ENCODE results near the gene MAP2K2. TPM values are rescaled to one million over a fixed set of nuclear protein-coding genes. Genes with fewer than 3 reads are reported as not detected.

Gene MAP2K2
- polyA plus RNA-seq, 2 of the 4 experiments (the other 2 are of a cell fraction), result 41.7 to 115 TPM

- DNase-seq (ENCODE audit: low read depth in 1 of 2, low spot score in 1 of 2) (peak in 1 of 2 experiments; percentile 67), ATAC-seq (peak in 1 of 2 experiments; percentile 27; a peak in 3 of 6 replicates), FAIRE-seq (no peak)
- ChIA-PET POLR2A (no interaction called here), CTCF (interaction anchor here (0.6 kb wide), 1 partner anchor 79 kb away, joined by 4 read pairs; no protein-coding TSS in a partner anchor)
- H3K4me3 ChIP-seq, result peak overlapping the region; percentile 43
- peak overlapping the region; percentile 90 for H3K4me2 ChIP-seq
- H3K9me3 ChIP-seq, result no peaks in the 10 kb centered on the region
- no peak for TF ChIP-seq TP53 (CRISPR knock-in tag; IDR thresholded peaks at IDR 0.05)
- TF ChIP-seq CEBPB (IDR thresholded peaks at IDR 0.05), result peak in 1 of 2 experiments; percentile 51; a peak in 2 of 4 replicates
- peak overlapping the region; percentile 93 to 96 for H3K27ac ChIP-seq
- WGBS (ENCODE audit: missing lambda C conversion rate), result 8% methylated on average over 6 of the region's 23 CpGs
- peaks cover 62% of the 10 kb centered on the region for H3K4me1 ChIP-seq
Observed at GRCh38 chr19:4061178-4061682, 62.7 kb downstream of the MAP2K2 start.

- DNase-seq (ENCODE audit: low read depth in 1 of 2, low spot score in 1 of 2) (no peak), FAIRE-seq (no peak), ATAC-seq (no peak)
- peak overlapping the region; percentile 93 to 96 for H3K27ac ChIP-seq
- H3K4me1 ChIP-seq, result peaks cover 62% of the 10 kb centered on the region
- ChIA-PET CTCF (interaction anchor here (0.6 kb wide), 1 partner anchor 80 kb away, joined by 4 read pairs; no protein-coding TSS in a partner anchor), POLR2A (no interaction called here)
- TF ChIP-seq HES2 (IDR thresholded peaks at IDR 0.05) (no peak), KDM1A (IDR thresholded peaks at IDR 0.05; ENCODE audit: low read depth) (peak; percentile 55; the same call in 1 of the 2 replicates), ZFP36 (IDR thresholded peaks at IDR 0.05; ENCODE audit: borderline replicate concordance, partially characterized antibody) (peak; percentile 41)
- peak overlapping the region; percentile 90 for H3K4me2 ChIP-seq
- H3K4me3 ChIP-seq, result peak overlapping the region; percentile 43
- no peaks in the 10 kb centered on the region for H3K9me3 ChIP-seq
- WGBS (ENCODE audit: missing lambda C conversion rate), result 82% methylated on average over 13 of the region's 16 CpGs
Observed at GRCh38 chr19:4060621-4061177, 63.2 kb downstream of the MAP2K2 start.

DNA sequence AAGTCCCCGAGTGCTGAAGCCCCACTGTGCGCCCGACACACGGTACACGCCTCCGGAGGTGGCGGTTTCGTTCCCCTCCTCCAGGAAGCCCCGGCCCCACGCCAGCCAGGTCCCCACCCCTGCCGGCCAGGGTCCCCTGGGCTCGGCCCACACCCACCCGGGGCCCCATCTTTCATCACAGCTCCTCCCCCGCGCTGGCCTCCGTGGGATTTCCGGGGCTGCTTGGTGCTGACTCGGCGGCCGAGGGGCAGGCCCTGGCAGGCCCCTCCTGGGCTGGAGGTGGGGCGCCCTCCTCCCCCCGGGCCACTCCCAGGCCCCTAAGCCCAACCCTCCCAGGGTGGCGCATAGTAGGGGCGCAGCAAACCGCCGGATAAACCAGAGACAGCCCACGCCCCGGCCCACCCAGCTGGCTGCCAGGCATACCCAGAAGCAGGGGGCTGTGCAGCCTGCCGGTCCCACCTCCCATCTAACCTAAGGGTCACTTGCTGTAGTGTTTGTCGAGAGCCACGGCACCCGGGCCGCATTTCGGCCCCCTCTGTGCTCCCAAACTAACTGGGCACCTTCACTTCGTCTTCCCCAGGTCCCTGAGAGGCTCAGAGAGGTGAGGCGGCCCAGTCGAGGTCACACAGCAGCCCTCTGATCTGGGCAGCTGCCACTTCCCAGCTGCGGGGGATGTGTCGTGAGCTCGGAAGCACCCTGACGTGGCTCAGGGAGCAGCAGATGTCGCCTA lies 63.9 kb downstream of the MAP2K2 start:
- WGBS (ENCODE audit: missing lambda C conversion rate), result 73% methylated on average over 9 of the region's 42 CpGs
- peak overlapping the region; percentile 93 to 96 for H3K27ac ChIP-seq
- H3K4me3 ChIP-seq, result no peak overlapping the region
- no peak for ATAC-seq
- TF ChIP-seq ZFP36 (IDR thresholded peaks at IDR 0.05; ENCODE audit: borderline replicate concordance, partially characterized antibody) (peak; percentile 52), POLR2A (IDR thresholded peaks at IDR 0.05; ENCODE audit: low read length) (no peak)
- DNase-seq (ENCODE audit: low read depth in 1 of 2, low spot score in 1 of 2), result no peak
- FAIRE-seq, result no peak
- CTCF ChIA-PET, result no interaction called here
- H3K9me3 ChIP-seq, result no peaks in the 10 kb centered on the region
- peak overlapping the region; percentile 90 for H3K4me2 ChIP-seq
- POLR2A ChIA-PET, result no interaction called here
- peaks cover 62% of the 10 kb centered on the region for H3K4me1 ChIP-seq

GRCh38 chr19:4059453-4059871 lies 64.5 kb downstream of the MAP2K2 start:
- ATAC-seq, result no peak
- CTCF ChIA-PET, result no interaction called here
- peaks cover 62% of the 10 kb centered on the region for H3K4me1 ChIP-seq
- TF ChIP-seq BHLHE40 (IDR thresholded peaks at IDR 0.05; ENCODE audit: low read depth, low read length), result no peak
- no peak for TF ChIP-seq KDM5A (IDR thresholded peaks at IDR 0.05)
- no peak for TF ChIP-seq CHD4 (IDR thresholded peaks at IDR 0.05; ENCODE audit: borderline replicate concordance)
- no peak for TF ChIP-seq REST (IDR thresholded peaks at IDR 0.05)
- no peak for TF ChIP-seq ZSCAN20 (CRISPR knock-in tag; IDR thresholded peaks at IDR 0.05)
- no peak for TF ChIP-seq RARB (CRISPR knock-in tag; IDR thresholded peaks at IDR 0.05)
- TF ChIP-seq FOSB (CRISPR knock-in tag; IDR thresholded peaks at IDR 0.05), result no peak
- TF ChIP-seq HEYL (CRISPR knock-in tag; IDR thresholded peaks at IDR 0.05), result no peak
- no peak for TF ChIP-seq ZFP36 (IDR thresholded peaks at IDR 0.05; ENCODE audit: borderline replicate concordance, partially characterized antibody)
- TF ChIP-seq, protein P1, sequence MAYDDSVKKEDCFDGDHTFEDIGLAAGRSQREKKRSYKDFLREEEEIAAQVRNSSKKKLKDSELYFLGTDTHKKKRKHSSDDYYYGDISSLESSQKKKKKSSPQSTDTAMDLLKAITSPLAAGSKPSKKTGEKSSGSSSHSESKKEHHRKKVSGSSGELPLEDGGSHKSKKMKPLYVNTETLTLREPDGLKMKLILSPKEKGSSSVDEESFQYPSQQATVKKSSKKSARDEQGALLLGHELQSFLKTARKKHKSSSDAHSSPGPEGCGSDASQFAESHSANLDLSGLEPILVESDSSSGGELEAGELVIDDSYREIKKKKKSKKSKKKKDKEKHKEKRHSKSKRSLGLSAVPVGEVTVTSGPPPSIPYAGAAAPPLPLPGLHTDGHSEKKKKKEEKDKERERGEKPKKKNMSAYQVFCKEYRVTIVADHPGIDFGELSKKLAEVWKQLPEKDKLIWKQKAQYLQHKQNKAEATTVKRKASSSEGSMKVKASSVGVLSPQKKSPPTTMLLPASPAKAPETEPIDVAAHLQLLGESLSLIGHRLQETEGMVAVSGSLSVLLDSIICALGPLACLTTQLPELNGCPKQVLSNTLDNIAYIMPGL (CRISPR knock-in tag; IDR thresholded peaks at IDR 0.05; ENCODE audit: borderline replicate concordance), result no peak
- TF ChIP-seq MAZ (IDR thresholded peaks at IDR 0.05; ENCODE audit: borderline replicate concordance, low read depth, low read length), result no peak
- TF ChIP-seq CHD2 (IDR thresholded peaks at IDR 0.05; ENCODE audit: low read length, partially characterized antibody), result no peak
- TF ChIP-seq, protein P2, sequence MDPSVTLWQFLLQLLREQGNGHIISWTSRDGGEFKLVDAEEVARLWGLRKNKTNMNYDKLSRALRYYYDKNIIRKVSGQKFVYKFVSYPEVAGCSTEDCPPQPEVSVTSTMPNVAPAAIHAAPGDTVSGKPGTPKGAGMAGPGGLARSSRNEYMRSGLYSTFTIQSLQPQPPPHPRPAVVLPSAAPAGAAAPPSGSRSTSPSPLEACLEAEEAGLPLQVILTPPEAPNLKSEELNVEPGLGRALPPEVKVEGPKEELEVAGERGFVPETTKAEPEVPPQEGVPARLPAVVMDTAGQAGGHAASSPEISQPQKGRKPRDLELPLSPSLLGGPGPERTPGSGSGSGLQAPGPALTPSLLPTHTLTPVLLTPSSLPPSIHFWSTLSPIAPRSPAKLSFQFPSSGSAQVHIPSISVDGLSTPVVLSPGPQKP (IDR thresholded peaks at IDR 0.05; ENCODE audit: low read depth, low read length), result no peak
- no peak for TF ChIP-seq CBX8 (IDR thresholded peaks at IDR 0.05)
- TF ChIP-seq SMC3 (IDR thresholded peaks at IDR 0.05), result no peak

More at GRCh38 chr19:4059453-4059871, 64.5 kb downstream of the MAP2K2 start:
- POLR2A ChIA-PET, result no interaction called here
- 69% methylated on average over 3 of the region's 19 CpGs for WGBS (ENCODE audit: missing lambda C conversion rate)
- no peak overlapping the region for H3K4me3 ChIP-seq
- no peak for FAIRE-seq
- H3K9me3 ChIP-seq, result no peaks in the 10 kb centered on the region
- no peak for DNase-seq (ENCODE audit: low read depth in 1 of 2, low spot score in 1 of 2)
- H3K4me2 ChIP-seq, result peak overlapping the region; percentile 90
- peak overlapping the region; percentile 93 to 96 for H3K27ac ChIP-seq

Measured in A549 (cell line).